AG09309 (cell line): Measurements from ENCODE around the gene MMP28.
"Not testable (repeated sequence)": the region's sequence is repeated elsewhere in the genome, so short reads cannot be mapped to it uniquely, and the experiment has no call there.

ENCODE experiments used
- DNase-seq: peaks from one replicate; pipeline ENCODE4 v3.0.0-alpha.2; 2010; ENCODE audit warnings: low read depth
- H3K4me3 ChIP-seq: 2 replicates; pipeline ENCODE4 v1.5.1; 2011; ENCODE audit warnings: mild to moderate bottlenecking, low read depth, low read length, moderate library complexity; ENCODE audit not compliant: control insufficient read depth
- CTCF ChIP-seq: IDR thresholded peaks from 2 replicates; pipeline ENCODE4 v1.5.1; 2011; ENCODE audit warnings: mild to moderate bottlenecking, low read depth, low read length, inconsistent platforms; ENCODE audit not compliant: insufficient read depth, control insufficient read depth; ENCODE audit errors: missing control alignments

Gene MMP28

DNA sequence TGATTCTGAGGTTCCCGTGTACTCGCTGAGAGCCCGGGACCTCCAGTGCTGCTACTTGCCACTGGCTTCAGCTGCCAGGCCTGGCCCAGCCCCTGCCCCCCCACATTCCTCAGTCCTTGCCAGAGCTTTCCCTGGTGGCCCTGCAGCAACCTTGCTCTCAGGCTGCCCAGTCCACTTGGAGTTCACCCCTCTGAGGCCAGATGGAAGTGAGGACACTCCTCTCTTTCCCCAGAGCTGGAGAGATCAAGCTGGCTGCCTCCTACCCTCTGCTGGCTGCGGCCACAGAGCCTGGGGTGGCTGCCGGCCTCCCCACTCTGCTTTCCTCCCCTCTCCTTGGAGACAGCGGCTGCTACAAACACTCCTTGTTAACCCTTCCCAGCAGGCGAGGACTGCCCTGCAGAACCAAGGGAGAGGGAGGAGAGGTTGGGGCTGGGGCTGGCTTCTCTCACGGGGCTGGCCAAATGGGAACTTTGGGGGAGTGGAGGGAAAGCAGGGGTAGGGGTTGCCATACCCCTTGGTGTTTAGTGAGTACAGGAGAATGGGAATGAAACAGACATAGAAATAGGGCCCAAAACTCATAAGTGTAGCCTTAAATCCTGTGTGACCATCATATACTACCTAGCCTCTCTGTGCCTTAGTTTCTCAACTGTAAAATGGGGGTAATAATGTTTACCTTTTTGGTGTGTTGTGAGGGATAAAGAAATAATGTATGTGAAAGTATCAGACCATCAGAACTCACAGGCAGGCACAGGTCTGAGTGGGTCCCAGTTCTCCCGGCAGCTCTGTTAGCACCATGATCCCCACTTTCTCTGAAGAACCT, 42.3 kb downstream of the MMP28 start, which contains the start of gene GAS2L2:
Gene GAS2L2 (minus strand): TSS at position 295 of the 820 bp plus-strand sequence. CDS start 389 bp downstream, outside the sequence.
- no peak for DNase-seq
- H3K4me3 ChIP-seq = no peak within 1 kb of the TSS
- no peak for TF ChIP-seq CTCF

DNA sequence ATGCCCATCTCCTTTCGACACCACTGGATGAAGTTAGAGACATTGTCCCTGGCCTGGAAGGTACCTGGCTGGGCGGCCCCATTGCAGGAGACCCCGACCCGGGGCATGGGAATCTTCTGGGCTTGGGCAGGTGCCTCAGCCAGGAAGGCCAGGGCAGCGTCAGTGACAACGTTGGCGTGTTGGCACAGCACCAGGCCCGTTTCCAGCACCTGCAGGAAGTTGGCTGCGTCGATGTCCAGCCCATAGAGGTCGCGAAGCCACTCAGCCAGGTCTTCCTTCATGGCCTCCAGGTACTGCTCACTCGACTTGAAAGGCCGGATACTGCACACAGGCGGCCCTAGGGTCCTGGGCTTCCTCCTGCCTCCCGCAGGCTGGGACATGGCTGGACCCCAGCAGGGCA, 43.0 kb downstream of the MMP28 start:
- no peak overlapping the region for H3K4me3 ChIP-seq
- no peak for DNase-seq
- no peak for TF ChIP-seq CTCF

DNA sequence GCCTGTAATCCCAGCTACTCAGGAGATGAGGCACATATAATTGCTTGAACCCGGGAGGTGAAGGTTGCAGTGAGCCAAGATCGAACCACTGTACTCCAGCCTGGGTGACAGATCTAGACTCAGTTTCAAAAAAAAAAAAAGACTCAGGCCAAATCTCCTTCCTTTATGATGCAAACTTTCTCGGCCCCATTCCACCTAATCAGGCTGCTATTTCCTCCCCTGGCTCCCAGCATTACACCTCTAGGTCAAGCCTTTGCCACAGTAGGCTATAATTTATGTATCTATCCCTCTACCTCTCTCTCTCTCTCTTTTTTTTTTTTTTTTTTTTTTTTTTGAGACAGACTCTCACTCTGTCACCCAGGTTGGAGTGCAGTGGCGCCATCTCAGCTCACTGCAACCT, 43.9 kb downstream of the MMP28 start:
- not testable (repeated sequence) for DNase-seq, H3K4me3 ChIP-seq

DNA sequence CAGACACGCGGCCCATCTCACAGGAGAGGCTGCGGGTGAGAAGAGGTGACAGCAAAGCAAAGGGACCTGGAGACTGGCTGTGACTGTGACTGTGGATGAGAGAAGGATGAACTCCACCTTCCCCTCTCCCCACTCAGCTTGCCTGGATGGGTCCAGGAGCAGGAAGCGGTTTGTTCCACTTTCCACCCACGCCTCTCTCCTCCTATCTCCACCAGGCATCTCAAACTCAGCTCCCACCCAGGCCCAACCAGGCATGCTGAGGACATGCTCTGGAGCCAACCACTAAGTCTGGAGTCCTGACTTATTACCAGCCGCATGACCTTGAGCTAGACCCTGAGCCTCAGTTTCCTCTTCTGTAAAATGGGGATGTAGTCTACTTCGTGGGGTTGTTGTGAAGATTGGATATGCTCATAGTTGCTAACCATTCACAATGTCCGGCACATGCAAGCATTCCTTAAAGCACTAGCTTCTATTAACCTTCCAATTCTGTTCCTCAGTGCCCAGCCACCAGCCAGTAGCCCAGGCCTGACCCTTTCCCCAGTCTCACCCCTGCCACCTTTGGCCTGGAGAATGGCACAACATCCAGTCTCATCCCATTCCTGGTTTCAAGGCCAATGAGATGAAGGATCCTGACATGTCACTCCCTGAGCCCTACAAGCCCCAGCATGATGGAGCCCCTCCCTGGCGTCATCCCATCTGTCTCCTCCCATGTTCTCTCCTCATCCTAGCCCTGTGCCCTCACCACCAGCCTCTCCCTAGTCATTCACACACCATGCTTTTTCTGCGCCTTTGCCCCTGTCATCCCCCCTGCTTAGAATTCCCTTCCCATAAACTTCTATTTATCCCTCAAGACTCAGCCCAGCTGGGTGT, 44.7 kb downstream of the MMP28 start:
- no peak for DNase-seq
- no peak overlapping the region for H3K4me3 ChIP-seq
- no peak for TF ChIP-seq CTCF

- H3K4me3 ChIP-seq = no peak overlapping the region
- DNase-seq = no peak
- no peak for TF ChIP-seq CTCF
These were observed 45.7 kb downstream of the MMP28 start for GRCh38 chr17:35749560-35750412.

DNA sequence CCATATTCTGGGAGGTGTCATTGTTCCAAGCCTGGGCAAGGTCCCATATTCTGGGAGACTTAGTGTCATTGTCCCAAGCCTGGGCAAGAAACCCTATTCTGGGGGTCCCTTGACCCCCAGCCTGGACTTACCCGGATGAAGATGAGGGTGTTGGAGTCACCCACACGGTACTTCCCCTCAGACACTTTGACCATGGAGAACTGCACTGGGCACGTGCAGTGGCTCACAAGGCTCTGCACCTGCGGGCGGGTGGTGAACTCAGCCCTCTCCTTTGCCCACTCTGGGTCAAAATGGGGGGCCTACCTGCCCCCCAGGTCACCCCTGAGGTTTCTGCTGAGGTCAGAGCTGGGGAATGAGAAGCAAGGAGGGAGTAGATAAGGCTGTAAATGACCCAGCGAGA, 46.5 kb downstream of the MMP28 start:
- no peak for DNase-seq
- no peak for TF ChIP-seq CTCF
- no peak overlapping the region for H3K4me3 ChIP-seq

DNA sequence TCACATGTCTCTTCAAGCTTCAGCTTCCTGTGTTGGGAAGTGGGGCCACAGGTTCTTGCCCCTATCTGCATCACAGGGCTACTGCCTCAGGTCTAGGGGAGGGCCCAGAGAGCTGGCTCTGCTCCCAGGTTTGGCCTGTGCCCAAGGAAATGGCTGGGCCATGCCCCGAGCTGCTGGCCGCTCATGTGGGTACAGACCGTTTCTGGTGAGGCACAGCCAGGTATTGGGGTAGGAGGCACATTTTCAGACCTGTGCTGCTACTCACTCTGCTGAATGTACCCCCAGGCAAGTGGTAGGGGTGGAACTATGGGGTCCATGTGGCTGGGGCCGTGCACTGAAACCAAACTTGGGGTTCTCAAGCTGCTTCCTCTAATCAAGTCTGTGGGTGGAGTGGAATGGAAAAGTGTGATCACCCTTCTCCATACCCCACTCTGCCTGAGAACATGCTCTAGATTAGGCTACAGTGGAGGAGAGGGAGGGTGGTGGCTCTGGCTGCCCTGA, 47.0 kb downstream of the MMP28 start:
- no peak for DNase-seq
- H3K4me3 ChIP-seq = no peak overlapping the region
- TF ChIP-seq CTCF = no peak
